Ascending aorta (tissue), 2 donors: ENCODE results near the gene NIPAL1. TPM values are rescaled to one million over a fixed set of nuclear protein-coding genes. Genes with fewer than 3 reads are reported as not detected.

Source experiments
- DNase-seq, 2 donors: peaks; one replicate each; pipeline ENCODE4 v3.0.0-alpha.2; 2019; ENCODE audit warnings: low spot score in 2 of 2
- H3K27ac ChIP-seq, 2 donors: fragments of 200-600 bp; sonication (generic); one replicate each; pipeline ENCODE4 v1.5.1; 2016 to 2017; ENCODE audit warnings: mild to moderate bottlenecking in 1 of 2
- H3K27me3 ChIP-seq: fragments of 200-600 bp; sonication (generic); one replicate; pipeline ENCODE4 v1.5.1; 2017
- H3K36me3 ChIP-seq, 2 donors: fragments of 200-600 bp; sonication (generic); one replicate each; pipeline ENCODE4 v1.5.1; 2016
- H3K4me1 ChIP-seq, 2 donors: fragments of 200-600 bp; sonication (generic); one replicate each; pipeline ENCODE4 v1.5.1; 2016 to 2017; ENCODE audit warnings: mild to moderate bottlenecking in 1 of 2
- H3K4me3 ChIP-seq, 2 donors: fragments of 200-600 bp; sonication (generic); one replicate each; pipeline ENCODE4 v1.5.1; 2016 to 2017; ENCODE audit warnings: mild to moderate bottlenecking in 1 of 2
- H3K9me3 ChIP-seq, 2 donors: fragments of 200-600 bp; sonication (generic); one replicate each; pipeline ENCODE4 v1.5.1; 2016
- intact Hi-C: fragments of 100-400 bp; cut with DNase I; formaldehyde crosslinking; loops from one replicate; pipeline ENCODE4 v1.15.1; 2023
- total RNA-seq: library from RNA; depleted of rRNA; stranded (reverse); fragments of >200 nt; gene quantifications from one replicate; pipeline ENCODE4 v1.1.0, GENCODE V29; 2016
- TF ChIP-seq, protein P1 (sequence below), 3 experiments: fragments of 200-600 bp in 2 of 3; fragments of 450-650 bp in 1 of 3; sonication (generic) in 2 of 3; IDR thresholded peaks; one replicate each; pipeline ENCODE4 v1.5.1; 2016 to 2019; ENCODE audit warnings: antibody characterized with exemption in 3 of 3, mild to moderate bottlenecking in 1 of 3, moderate library complexity in 1 of 3

The NIPAL1 gene
- total RNA-seq, 1 donor from 2014 or later = 2.0 TPM

DNA sequence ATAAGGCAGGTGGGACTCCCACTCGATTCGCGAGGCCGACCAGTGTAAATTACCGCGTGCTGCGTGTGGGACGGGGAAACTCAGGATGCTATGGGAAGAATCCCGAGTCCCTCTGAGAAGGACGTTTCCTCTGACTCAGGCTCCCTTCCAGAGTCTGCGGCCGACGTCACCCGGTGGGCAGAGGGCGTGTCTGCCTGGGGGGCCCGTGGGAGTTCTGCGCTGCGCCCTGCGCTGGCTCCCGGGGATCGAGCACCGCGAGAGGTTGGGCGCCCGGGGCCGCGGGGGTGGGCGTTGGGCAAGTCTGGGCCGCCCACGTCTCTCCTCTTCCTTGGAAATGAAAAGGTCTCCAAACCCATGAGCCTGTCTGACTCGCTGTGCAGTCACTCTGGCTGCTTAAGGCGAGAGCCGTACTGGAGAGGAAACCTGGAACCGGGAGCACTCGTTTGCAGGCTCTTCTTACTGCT lies 568 bp downstream of the NIPAL1 start:
- TF ChIP-seq, protein P1, sequence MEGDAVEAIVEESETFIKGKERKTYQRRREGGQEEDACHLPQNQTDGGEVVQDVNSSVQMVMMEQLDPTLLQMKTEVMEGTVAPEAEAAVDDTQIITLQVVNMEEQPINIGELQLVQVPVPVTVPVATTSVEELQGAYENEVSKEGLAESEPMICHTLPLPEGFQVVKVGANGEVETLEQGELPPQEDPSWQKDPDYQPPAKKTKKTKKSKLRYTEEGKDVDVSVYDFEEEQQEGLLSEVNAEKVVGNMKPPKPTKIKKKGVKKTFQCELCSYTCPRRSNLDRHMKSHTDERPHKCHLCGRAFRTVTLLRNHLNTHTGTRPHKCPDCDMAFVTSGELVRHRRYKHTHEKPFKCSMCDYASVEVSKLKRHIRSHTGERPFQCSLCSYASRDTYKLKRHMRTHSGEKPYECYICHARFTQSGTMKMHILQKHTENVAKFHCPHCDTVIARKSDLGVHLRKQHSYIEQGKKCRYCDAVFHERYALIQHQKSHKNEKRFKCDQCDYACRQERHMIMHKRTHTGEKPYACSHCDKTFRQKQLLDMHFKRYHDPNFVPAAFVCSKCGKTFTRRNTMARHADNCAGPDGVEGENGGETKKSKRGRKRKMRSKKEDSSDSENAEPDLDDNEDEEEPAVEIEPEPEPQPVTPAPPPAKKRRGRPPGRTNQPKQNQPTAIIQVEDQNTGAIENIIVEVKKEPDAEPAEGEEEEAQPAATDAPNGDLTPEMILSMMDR (IDR thresholded peaks at IDR 0.05) = no peak
- Histone ChIP-seq H3K4me3 (peak overlapping the region; percentile 61 to 69), H3K27ac (no peak overlapping the region), H3K27me3 (no peaks in the 10 kb centered on the region), H3K9me3 (no peaks in the 10 kb centered on the region), H3K4me1 (peaks cover 0 to 2% of the 10 kb centered on the region in 2 donors), H3K36me3 (no peaks in the 10 kb centered on the region)
- peak in 1 of 2 donors; percentile 79 for DNase-seq
- intact Hi-C loops = loop anchor here (2.0 to 5.0 kb wide), 3 partner anchors 70 to 120 kb away; partner anchors contain the start of gene NFXL1

DNA sequence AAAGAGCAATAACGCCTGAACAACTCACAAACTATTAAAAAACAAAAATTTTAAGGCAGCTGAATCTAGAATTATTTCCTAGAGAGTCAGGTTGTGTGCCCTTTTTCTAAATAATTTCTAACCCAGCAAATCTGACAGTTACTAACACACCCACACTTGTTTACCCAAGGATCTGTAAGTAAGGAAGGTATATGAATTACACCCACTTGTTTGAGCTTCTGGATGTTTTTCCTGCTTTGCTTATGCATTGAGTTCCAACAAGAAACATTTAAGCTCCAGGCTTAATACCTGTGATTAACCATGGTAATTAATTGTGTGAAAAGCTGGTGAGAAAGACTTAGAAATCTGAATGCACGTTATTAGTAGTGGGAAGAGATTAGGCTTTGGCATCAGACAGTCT lies 1.5 kb downstream of the NIPAL1 start:
- intact Hi-C loops = loop anchor here (5.0 kb wide), 2 partner anchors 69 to 119 kb away; no protein-coding TSS in a partner anchor
- H3K4me3 ChIP-seq = no peak overlapping the region

DNA sequence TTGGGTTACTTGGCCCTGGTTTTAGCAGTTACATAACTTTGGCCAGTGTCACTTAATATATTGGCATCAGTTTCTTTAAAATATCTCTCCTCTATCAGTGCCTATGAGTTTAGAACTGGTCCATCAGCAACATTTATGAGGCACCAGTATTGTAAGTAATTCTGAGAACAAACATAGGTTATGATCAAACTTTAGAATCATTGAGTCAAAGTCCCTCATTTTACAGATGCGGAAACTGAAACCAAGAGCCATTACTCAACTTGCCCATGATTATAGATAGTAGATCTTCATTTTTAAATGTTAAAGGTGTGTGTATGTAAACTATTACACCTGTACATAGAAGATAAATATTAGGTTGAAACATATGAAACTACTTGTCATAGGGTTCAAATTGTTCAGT lies 4.5 kb downstream of the NIPAL1 start:
- DNase-seq = no peak
- no peak overlapping the region for H3K4me3 ChIP-seq
- H3K27ac ChIP-seq = no peak overlapping the region
- no peaks in the 10 kb centered on the region for H3K27me3 ChIP-seq
- TF ChIP-seq, protein P1 (IDR thresholded peaks at IDR 0.05) = no peak
- H3K36me3 ChIP-seq = no peaks in the 10 kb centered on the region
- no peaks in the 10 kb centered on the region for H3K9me3 ChIP-seq
- H3K4me1 ChIP-seq = peaks cover 0 to 2% of the 10 kb centered on the region in 2 donors
- intact Hi-C loops = no loop called here

More for the DNA sequence above, 1.5 kb downstream of the NIPAL1 start:
- H3K36me3 ChIP-seq = no peaks in the 10 kb centered on the region
- H3K27me3 ChIP-seq = no peaks in the 10 kb centered on the region
- TF ChIP-seq, protein P1 (IDR thresholded peaks at IDR 0.05) = no peak
- H3K27ac ChIP-seq = no peak overlapping the region
- DNase-seq = no peak
- H3K4me1 ChIP-seq = peaks cover 0 to 2% of the 10 kb centered on the region in 2 donors
- H3K9me3 ChIP-seq = no peaks in the 10 kb centered on the region

DNA sequence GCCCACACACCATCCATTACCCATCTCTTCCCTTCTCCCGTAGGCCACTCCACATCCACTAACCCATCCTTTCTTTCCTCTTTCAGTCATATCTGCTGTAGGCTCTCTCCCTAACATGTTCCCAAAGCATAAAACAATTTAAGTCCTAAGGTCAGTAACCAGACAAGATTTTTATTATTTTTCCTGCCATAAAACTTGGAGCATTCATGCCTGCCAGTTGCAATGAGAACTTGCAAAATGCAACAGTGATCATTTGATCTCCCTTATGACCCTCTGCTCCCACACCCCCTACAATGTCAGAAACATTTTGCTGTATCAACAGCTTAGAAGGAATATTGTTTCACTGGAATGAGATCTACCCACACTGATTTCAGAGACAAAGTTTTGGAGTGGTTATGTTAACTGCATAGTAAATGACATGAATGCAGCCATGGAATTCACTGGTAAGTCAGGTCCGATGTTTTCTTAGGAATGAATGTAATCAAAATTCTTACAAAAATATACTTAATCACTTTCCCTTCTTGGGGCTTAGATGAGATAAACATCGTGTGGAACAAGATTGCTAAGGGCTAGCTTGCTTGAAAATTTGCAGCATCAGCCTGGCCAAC lies 5.7 kb downstream of the NIPAL1 start:
- no peaks in the 10 kb centered on the region for H3K9me3 ChIP-seq

DNA sequence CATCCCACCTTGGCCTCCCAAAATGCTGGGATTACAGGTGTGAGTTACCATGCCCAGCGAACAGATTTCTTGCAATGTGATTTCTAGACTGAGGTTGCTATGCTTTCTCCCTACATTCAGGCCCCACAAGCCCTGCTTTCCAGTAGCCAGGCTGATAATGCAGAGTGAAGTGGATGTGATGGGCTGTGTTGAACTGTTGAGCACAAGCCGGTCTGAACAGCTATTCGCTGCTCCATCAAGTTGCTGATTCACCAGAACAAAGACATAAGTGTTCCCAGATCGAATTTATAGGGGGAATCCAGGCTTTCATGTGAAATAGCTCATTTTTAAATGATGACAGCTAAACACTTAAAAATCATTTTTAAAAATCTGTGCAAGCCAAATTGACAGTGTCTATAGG lies 8.0 kb downstream of the NIPAL1 start:
- no peak overlapping the region for H3K27ac ChIP-seq
- DNase-seq = no peak
- no peak overlapping the region for H3K4me3 ChIP-seq
- H3K36me3 ChIP-seq = no peaks in the 10 kb centered on the region
- no peaks in the 10 kb centered on the region for H3K4me1 ChIP-seq
- intact Hi-C loops = no loop called here
- TF ChIP-seq, protein P1 (IDR thresholded peaks at IDR 0.05) = no peak
- no peaks in the 10 kb centered on the region for H3K9me3 ChIP-seq
- H3K27me3 ChIP-seq = no peaks in the 10 kb centered on the region

More for the DNA sequence above, 5.7 kb downstream of the NIPAL1 start:
- Histone ChIP-seq H3K27me3 (no peaks in the 10 kb centered on the region), H3K27ac (no peak overlapping the region), H3K36me3 (no peaks in the 10 kb centered on the region), H3K4me3 (no peak overlapping the region), H3K4me1 (no peaks in the 10 kb centered on the region)
- TF ChIP-seq, protein P1 (IDR thresholded peaks at IDR 0.05) = no peak
- intact Hi-C loops = no loop called here
- no peak for DNase-seq
